T-helper 9 cell (primary cell): ENCODE results near the gene BAIAP3.
"Not testable (repeated sequence)": the region's sequence is repeated elsewhere in the genome, so short reads cannot be mapped to it uniquely, and the experiment has no call there.

Source experiments
- DNase-seq: peaks from one replicate; pipeline ENCODE4 v3.0.0-alpha.2; 2020

The BAIAP3 gene

GRCh38 chr16:1319041-1319440 is 14.4 kb upstream of the BAIAP3 start:
- no peak for DNase-seq

- no peak for DNase-seq
Measured at GRCh38 chr16:1320097-1320496, 13.3 kb upstream of the BAIAP3 start.

- DNase-seq, result no peak
Measured at GRCh38 chr16:1320658-1321240, 12.7 kb upstream of the BAIAP3 start.

GRCh38 chr16:1322407-1322806 is 11.0 kb upstream of the BAIAP3 start:
- no peak for DNase-seq

GRCh38 chr16:1323296-1324239 is 9.9 kb upstream of the BAIAP3 start:
- no peak for DNase-seq

GRCh38 chr16:1324286-1324826 is 9.1 kb upstream of the BAIAP3 start:
- DNase-seq, result no peak

- DNase-seq, result no peak
Measured at GRCh38 chr16:1325261-1325660, 8.2 kb upstream of the BAIAP3 start.

- no peak for DNase-seq
Measured at GRCh38 chr16:1325673-1326371, 7.6 kb upstream of the BAIAP3 start.

GRCh38 chr16:1326391-1326790 is 7.1 kb upstream of the BAIAP3 start:
- DNase-seq, result no peak

GRCh38 chr16:1326946-1327618 is 6.4 kb upstream of the BAIAP3 start:
- DNase-seq, result no peak

GRCh38 chr16:1327619-1327947 is 5.9 kb upstream of the BAIAP3 start:
- no peak for DNase-seq

- DNase-seq, result not testable (repeated sequence)
Measured at GRCh38 chr16:1328136-1328535, 5.3 kb upstream of the BAIAP3 start.

GRCh38 chr16:1328961-1329360 is 4.5 kb upstream of the BAIAP3 start:
- not testable (repeated sequence) for DNase-seq

GRCh38 chr16:1330260-1330914 is 3.1 kb upstream of the BAIAP3 start:
- no peak for DNase-seq

- no peak for DNase-seq
Measured at GRCh38 chr16:1330931-1331711, 2.3 kb upstream of the BAIAP3 start.

GRCh38 chr16:1331712-1332617 is 1.5 kb upstream of the BAIAP3 start:
- peak; percentile 21 for DNase-seq

GRCh38 chr16:1332618-1333148 is 762 bp upstream of the BAIAP3 start:
- no peak for DNase-seq

- no peak for DNase-seq
Measured at GRCh38 chr16:1333854-1334700, 632 bp downstream of the BAIAP3 start.

- no peak for DNase-seq
Measured at GRCh38 chr16:1334739-1335138, 1.3 kb downstream of the BAIAP3 start.
